B cell (primary cell): ENCODE data around the gene ARAP2. TPM values are rescaled to one million over a fixed set of nuclear protein-coding genes. Genes with fewer than 3 reads are reported as not detected.

ENCODE experiments used
- ATAC-seq: fragments of 200-7000 bp; cut with Tn5 transposase; one replicate; pipeline ENCODE4 v1.10.0; 2021; ENCODE audit warnings: low read depth, mild to moderate bottlenecking, moderate number of reproducible peaks, moderate library complexity
- CTCF ChIA-PET: fragments of 350-600 bp; sonication (Branson Sonifier 250); formaldehyde crosslinking; loops from one replicate; lab custom pipeline; 2021; ENCODE audit warnings: antibody characterized with exemption, inconsistent platforms; lab: Charles Lee
- POLR2A ChIA-PET: fragments of 350-600 bp; sonication (Branson Sonifier 250); formaldehyde crosslinking; loops from one replicate; lab custom pipeline; 2021; ENCODE audit warnings: antibody characterized with exemption; lab: Charles Lee
- DNase-seq: peaks from one replicate; pipeline ENCODE4 v3.0.0; 2013
- H2AFZ ChIP-seq: 2 replicates; pipeline ENCODE4 v1.6.1; 2012; ENCODE audit warnings: mild to moderate bottlenecking, low read depth, low read length; ENCODE audit not compliant: insufficient read depth, poor library complexity, severe bottlenecking
- H3K27ac ChIP-seq, 2 donors: 1 replicate in 1 of 2; 2 replicates in 1 of 2; pipeline ENCODE4 v1.5.1; 2012 to 2013; ENCODE audit warnings: low read length in 2 of 2, mild to moderate bottlenecking in 2 of 2, moderate library complexity in 1 of 2
- H3K27me3 ChIP-seq, 4 experiments: fragments of 200-600 bp in 1 of 4; sonication (generic) in 1 of 4; replicated peaks in 1 of 4; 1 replicate in 2 of 4; 2 replicates in 2 of 4; pipeline versions ENCODE4 v1.6.1 to v1.7.0; 2013 to 2016; ENCODE audit warnings: low read length in 3 of 4, mild to moderate bottlenecking in 2 of 4, mixed read lengths in 1 of 4, moderate library complexity in 1 of 4; ENCODE audit not compliant: insufficient read depth in 4 of 4, control insufficient read depth in 3 of 4; ENCODE audit errors: control extremely low read depth in 1 of 4
- H3K36me3 ChIP-seq, 2 experiments: replicated peaks in 1 of 2; 1 replicate in 1 of 2; 2 replicates in 1 of 2; pipeline versions ENCODE4 v1.6.1 to v1.7.1; 2013; ENCODE audit warnings: low read length in 1 of 2; ENCODE audit not compliant: insufficient read depth in 2 of 2, control insufficient read depth in 1 of 2; ENCODE audit errors: control extremely low read depth in 1 of 2, extremely low read depth in 1 of 2
- H3K4me1 ChIP-seq, 2 donors: fragments of 200-600 bp in 1 of 2; sonication (generic) in 1 of 2; 1 replicate in 1 of 2; 2 replicates in 1 of 2; pipeline versions ENCODE4 v1.5.1 to v1.6.1; 2013 to 2017; ENCODE audit warnings: low read length in 2 of 2; ENCODE audit not compliant: control insufficient read depth in 2 of 2, insufficient read depth in 2 of 2
- H3K4me2 ChIP-seq: replicated peaks from 2 replicates; pipeline ENCODE3; 2012; ENCODE audit warnings: mild to moderate bottlenecking, low read depth, low read length; ENCODE audit not compliant: poor library complexity, severe bottlenecking
- H3K4me3 ChIP-seq, 5 experiments: fragments of 200-600 bp in 1 of 5; sonication (generic) in 1 of 5; 1 replicate in 3 of 5; 2 replicates in 2 of 5; pipeline versions ENCODE4 v1.5.1 to v1.7.0; 2011 to 2016; ENCODE audit warnings: low read length in 4 of 5, mild to moderate bottlenecking in 4 of 5, low read depth in 2 of 5, control low read depth in 1 of 5, moderate library complexity in 1 of 5; ENCODE audit not compliant: insufficient read depth in 1 of 5; ENCODE audit errors: control extremely low read depth in 1 of 5, extremely low read depth in 1 of 5
- H3K79me2 ChIP-seq: fragments of 200-600 bp; sonication (generic); one replicate; pipeline ENCODE4 v1.6.0; 2016; ENCODE audit warnings: low read length; ENCODE audit not compliant: control insufficient read depth, insufficient read depth
- H3K9ac ChIP-seq: fragments of 200-600 bp; sonication (generic); 2 replicates; pipeline ENCODE4 v1.6.1; 2017; ENCODE audit warnings: mild to moderate bottlenecking, low read length, moderate library complexity
- H3K9me3 ChIP-seq, 3 donors: one replicate each; pipeline versions ENCODE4 v1.6.1 to v1.7.1; 2013; ENCODE audit warnings: low read length in 2 of 3; ENCODE audit not compliant: control insufficient read depth in 2 of 3, insufficient read depth in 1 of 3; ENCODE audit errors: control extremely low read depth in 1 of 3
- H4K20me1 ChIP-seq: 2 replicates; pipeline ENCODE4 v1.6.0; 2012; ENCODE audit warnings: mild to moderate bottlenecking, low read length; ENCODE audit not compliant: insufficient read depth, control insufficient read depth, poor library complexity, severe bottlenecking
- H3K27ac Mint-ChIP-seq: one replicate; pipeline ENCODE4 v1.8.0; 2021; ENCODE audit warnings: mixed read lengths
- H3K27me3 Mint-ChIP-seq: one replicate; pipeline ENCODE4 v1.8.0; 2021; ENCODE audit warnings: mixed read lengths
- H3K4me1 Mint-ChIP-seq: one replicate; pipeline ENCODE4 v1.8.0; 2021; ENCODE audit warnings: mixed read lengths
- H3K4me3 Mint-ChIP-seq: one replicate; pipeline ENCODE4 v1.8.0; 2021; ENCODE audit warnings: mixed read lengths
- H3K9me3 Mint-ChIP-seq: one replicate; pipeline ENCODE4 v1.8.0; 2022; ENCODE audit warnings: mixed read lengths; ENCODE audit not compliant: insufficient read depth
- CTCF ChIP-seq: fragments of 200-600 bp; IDR thresholded peaks from one replicate; pipeline ENCODE4 v1.8.0; 2022; ENCODE audit warnings: antibody characterized with exemption, mild to moderate bottlenecking
- EZH2 ChIP-seq: IDR thresholded peaks from 2 replicates; pipeline ENCODE4 v1.6.1; 2012; ENCODE audit warnings: borderline replicate concordance, low read depth, mild to moderate bottlenecking, moderate library complexity, low read length; ENCODE audit not compliant: insufficient read depth, poor library complexity, severe bottlenecking
- WGBS: methylation state at CpG from one replicate; pipeline ENCODE4 v1.1.5; 2013; ENCODE audit warnings: missing lambda C conversion rate; ENCODE audit not compliant: insufficient coverage; 5-methylcytosine and 5-hydroxymethylcytosine counted together
- intact Hi-C: fragments of 100-400 bp; cut with micrococcal nuclease; formaldehyde crosslinking; loops from one replicate; pipeline ENCODE4 v1.10.0; 2022
- polyA plus RNA-seq: library from polyadenylated mRNA; depleted of rRNA; stranded (reverse); fragments of >200 nt; gene quantifications from 2 replicates; pipeline ENCODE4 v1.2.3, GENCODE V29; 2012
- total RNA-seq, 2 donors: library from RNA; stranded (reverse); fragments of 120-200 nt in 1 of 2; gene quantifications; 1 replicate in 1 of 2; 2 replicates in 1 of 2; pipeline versions ENCODE4 v1.2.3 to v1.2.4, GENCODE V29; 2013 to 2022

The ARAP2 gene
- total and polyA plus RNA-seq, 2 donors (not counting 1 experiment from before 2014, with no cell fraction given): 13.2 to 88.0 TPM

- no peaks in the 10 kb centered on the region for H3K27me3 Mint-ChIP-seq
- H2AFZ ChIP-seq: no peak overlapping the region
- H3K36me3 ChIP-seq: peaks cover 5 to 49% of the 10 kb centered on the region in 2 experiments
- H3K9me3 Mint-ChIP-seq: no peaks in the 10 kb centered on the region
- CTCF ChIA-PET: interaction anchor here (0.8 to 0.9 kb wide), 2 partner anchors 235 kb away, joined by 3 to 4 read pairs; no protein-coding TSS in a partner anchor
- no CpG with 5 or more reads among the region's 4 CpGs for WGBS
- H3K4me1 Mint-ChIP-seq: no peaks in the 10 kb centered on the region
- TF ChIP-seq EZH2 (no peak), CTCF (no peak)
- H3K27ac ChIP-seq: no peak overlapping the region
- intact Hi-C loops: no loop called here
- no peaks in the 10 kb centered on the region for H4K20me1 ChIP-seq
- no peaks in the 10 kb centered on the region for H3K4me1 ChIP-seq
- no peak overlapping the region for H3K4me3 Mint-ChIP-seq
- H3K79me2 ChIP-seq: no peaks in the 10 kb centered on the region
- H3K9ac ChIP-seq: no peak overlapping the region
- ATAC-seq: no peak
- no peaks in the 10 kb centered on the region for H3K9me3 ChIP-seq
- no peaks in the 10 kb centered on the region for H3K27me3 ChIP-seq
- DNase-seq: no peak
- POLR2A ChIA-PET: no interaction called here
- H3K27ac Mint-ChIP-seq: no peak overlapping the region
- no peak overlapping the region for H3K4me3 ChIP-seq
- no peak overlapping the region for H3K4me2 ChIP-seq
These were observed 79.2 kb downstream of the ARAP2 start for GRCh38 chr4:36164900-36165630.

GRCh38 chr4:36163198-36163597 lies 81.1 kb downstream of the ARAP2 start:
- Mint-ChIP-seq H3K4me1 (no peaks in the 10 kb centered on the region), H3K9me3 (no peaks in the 10 kb centered on the region), H3K27me3 (no peaks in the 10 kb centered on the region), H3K4me3 (no peak overlapping the region), H3K27ac (no peak overlapping the region)
- H3K36me3 ChIP-seq: peaks cover 8 to 54% of the 10 kb centered on the region in 2 experiments
- 100% methylated on average over 1 of the region's 3 CpGs for WGBS
- CTCF ChIA-PET: no interaction called here
- no peak overlapping the region for H3K4me2 ChIP-seq
- ATAC-seq (no peak), DNase-seq (no peak)
- no peak overlapping the region for H3K27ac ChIP-seq
- H3K4me3 ChIP-seq: no peak overlapping the region
- H4K20me1 ChIP-seq: no peaks in the 10 kb centered on the region
- TF ChIP-seq EZH2 (no peak), CTCF (no peak)
- H3K9ac ChIP-seq: no peak overlapping the region
- H3K79me2 ChIP-seq: no peaks in the 10 kb centered on the region
- no peak overlapping the region for H2AFZ ChIP-seq
- intact Hi-C loops: no loop called here
- no peaks in the 10 kb centered on the region for H3K27me3 ChIP-seq
- no peaks in the 10 kb centered on the region for H3K4me1 ChIP-seq
- POLR2A ChIA-PET: no interaction called here
- H3K9me3 ChIP-seq: no peaks in the 10 kb centered on the region
